ENCODE measurements around the gene ZNF695. TPM values are rescaled to one million over a fixed set of nuclear protein-coding genes. Genes with fewer than 3 reads are reported as not detected.
A peak's percentile ranks its signal among the peaks of the same experiment; 100 is the strongest.
"Not testable (repeated sequence)": the region's sequence is repeated elsewhere in the genome, so short reads cannot be mapped to it uniquely, and the experiment has no call there.

The ZNF695 gene
- total and polyA plus RNA-seq, 2 donors (not counting 3 experiments of a cell fraction or from before 2014, with no cell fraction given): 2.0 to 5.5 TPM

DNA sequence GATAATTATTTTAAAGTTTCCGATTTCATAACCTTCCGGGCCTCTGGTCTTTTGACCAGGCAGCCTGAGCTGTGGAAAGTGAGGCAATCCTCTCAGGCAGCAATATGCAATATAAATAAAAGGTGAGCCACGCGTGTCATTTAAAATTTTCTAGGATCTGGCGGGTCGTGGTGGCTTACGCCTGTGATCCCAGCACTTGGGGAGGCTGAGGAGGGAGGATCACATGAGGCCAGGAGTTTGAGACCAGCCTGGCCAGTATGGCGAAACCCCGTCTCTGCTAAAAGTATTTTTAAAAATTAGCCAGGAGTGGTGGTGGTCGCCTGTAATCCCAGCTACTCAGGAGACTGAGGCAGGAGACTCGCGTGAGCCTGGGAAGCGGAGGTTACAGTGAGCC is 546 bp upstream of the ZNF695 start:
- H3K9me3 ChIP-seq (replicated peaks; ENCODE audit: control insufficient read depth, insufficient read depth, low read length): no peaks in the 10 kb centered on the region
- TF ChIP-seq GATA2 (IDR thresholded peaks at IDR 0.05; ENCODE audit: insufficient read depth, insufficient read length, low read depth, low read length) (no peak), EZH2 (IDR thresholded peaks at IDR 0.05; ENCODE audit: borderline replicate concordance, low read depth, low read length, severe bottlenecking) (no peak), MYC (IDR thresholded peaks at IDR 0.05; ENCODE audit: low read depth, low read length) (no peak), POLR2A (IDR thresholded peaks at IDR 0.05; ENCODE audit: low read depth, low read length) (no peak), POLR2AphosphoS5 (IDR thresholded peaks at IDR 0.05; ENCODE audit: insufficient read depth, low read depth, low read length) (no peak), JUN (IDR thresholded peaks at IDR 0.05; ENCODE audit: borderline replicate concordance, insufficient read depth, insufficient read length, low read depth) (no peak), FOS (IDR thresholded peaks at IDR 0.05; ENCODE audit: borderline replicate concordance, insufficient read depth, low read length) (no peak)
- TF ChIP-seq, protein P1, sequence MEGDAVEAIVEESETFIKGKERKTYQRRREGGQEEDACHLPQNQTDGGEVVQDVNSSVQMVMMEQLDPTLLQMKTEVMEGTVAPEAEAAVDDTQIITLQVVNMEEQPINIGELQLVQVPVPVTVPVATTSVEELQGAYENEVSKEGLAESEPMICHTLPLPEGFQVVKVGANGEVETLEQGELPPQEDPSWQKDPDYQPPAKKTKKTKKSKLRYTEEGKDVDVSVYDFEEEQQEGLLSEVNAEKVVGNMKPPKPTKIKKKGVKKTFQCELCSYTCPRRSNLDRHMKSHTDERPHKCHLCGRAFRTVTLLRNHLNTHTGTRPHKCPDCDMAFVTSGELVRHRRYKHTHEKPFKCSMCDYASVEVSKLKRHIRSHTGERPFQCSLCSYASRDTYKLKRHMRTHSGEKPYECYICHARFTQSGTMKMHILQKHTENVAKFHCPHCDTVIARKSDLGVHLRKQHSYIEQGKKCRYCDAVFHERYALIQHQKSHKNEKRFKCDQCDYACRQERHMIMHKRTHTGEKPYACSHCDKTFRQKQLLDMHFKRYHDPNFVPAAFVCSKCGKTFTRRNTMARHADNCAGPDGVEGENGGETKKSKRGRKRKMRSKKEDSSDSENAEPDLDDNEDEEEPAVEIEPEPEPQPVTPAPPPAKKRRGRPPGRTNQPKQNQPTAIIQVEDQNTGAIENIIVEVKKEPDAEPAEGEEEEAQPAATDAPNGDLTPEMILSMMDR (IDR thresholded peaks at IDR 0.05; ENCODE audit: extremely low read depth in 1 of 2, insufficient read depth in 1 of 2, low read depth in 1 of 2, low read length in 2 of 2): no peak
- TF ChIP-seq, protein P2, sequence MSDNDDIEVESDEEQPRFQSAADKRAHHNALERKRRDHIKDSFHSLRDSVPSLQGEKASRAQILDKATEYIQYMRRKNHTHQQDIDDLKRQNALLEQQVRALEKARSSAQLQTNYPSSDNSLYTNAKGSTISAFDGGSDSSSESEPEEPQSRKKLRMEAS (IDR thresholded peaks at IDR 0.05; ENCODE audit: insufficient read depth, insufficient read length): no peak
- POLR2A ChIA-PET: no interaction called here
- H3K79me2 ChIP-seq (ENCODE audit: control insufficient read depth, insufficient read depth, low read length): no peaks in the 10 kb centered on the region
- CTCF ChIA-PET: no interaction called here
- H3K36me3 ChIP-seq (ENCODE audit: control insufficient read depth in 2 of 2, extremely low read depth in 1 of 2, insufficient read depth in 2 of 2, low read length in 2 of 2): no peaks in the 10 kb centered on the region
- no TSS peak for BruUV-seq (replicated peaks)
- H3K4me2 ChIP-seq (ENCODE audit: insufficient read depth, low read length): peak overlapping the region; percentile 51
- H3K9me1 ChIP-seq (replicated peaks; ENCODE audit: control insufficient read depth, extremely low read depth, insufficient read depth, low read length): no peaks in the 10 kb centered on the region
- H3K9ac ChIP-seq (replicated peaks; ENCODE audit: extremely low read depth, insufficient read depth, low read length): no peak overlapping the region
- H2AFZ ChIP-seq (ENCODE audit: low read depth, low read length): peak overlapping the region; percentile 56
- FAIRE-seq: no peak
- no peaks in the 10 kb centered on the region for H4K20me1 ChIP-seq (replicated peaks; ENCODE audit: control insufficient read depth, extremely low read depth, insufficient read depth, low read length)
- intact Hi-C loops (cut with micrococcal nuclease) (loop anchor here (1.0 to 5.0 kb wide), 3 partner anchors 70 to 204 kb away; partner anchors contain the start of gene ZNF670), dilution Hi-C loops (cut with MboI; ENCODE audit: extremely low pct_ligation_motif_present, low sequenced_read_pairs) (no loop called here)
- H3K27me3 ChIP-seq (ENCODE audit: control insufficient read depth in 2 of 2, insufficient read depth in 2 of 2, low read length in 2 of 2): no peaks in the 10 kb centered on the region
- H3K4me1 ChIP-seq (ENCODE audit: control insufficient read depth, extremely low read depth, insufficient read depth, low read length): no peaks in the 10 kb centered on the region
- no peak overlapping the region for H3K27ac ChIP-seq (ENCODE audit: insufficient read depth, low read depth, low read length)
- peak overlapping the region in 1 of 3 experiments; percentile 24 for H3K4me3 ChIP-seq (replicated peaks in 1 of 3; ENCODE audit: insufficient read depth in 1 of 3, low read depth in 1 of 3, low read length in 3 of 3)
- DNase-seq (ENCODE audit: low read depth, low spot score): no peak

DNA sequence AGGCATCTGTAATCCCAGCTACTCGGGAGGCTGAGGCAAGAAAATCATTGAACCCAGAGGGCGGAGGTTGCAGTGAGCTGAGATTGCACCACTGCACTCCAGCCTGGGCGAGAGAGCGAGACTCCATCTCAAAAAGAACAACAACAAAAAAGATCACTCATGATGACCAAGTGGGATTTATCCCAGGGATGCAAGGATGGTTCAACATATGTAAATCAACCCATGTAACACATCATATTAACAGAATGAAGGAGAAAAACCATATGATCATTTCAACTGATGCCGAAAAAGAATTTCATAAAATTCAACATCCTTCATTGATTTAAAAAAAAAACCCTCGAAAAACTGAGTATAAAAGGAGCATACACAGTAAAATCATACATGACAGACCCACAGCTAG is 3.8 kb downstream of the ZNF695 start:
- CTCF ChIA-PET; H3K36me3 ChIP-seq (ENCODE audit: control insufficient read depth in 2 of 2, extremely low read depth in 1 of 2, insufficient read depth in 2 of 2, low read length in 2 of 2): not testable (repeated sequence)

More for the DNA sequence above, 3.8 kb downstream of the ZNF695 start:
- H3K4me1 ChIP-seq (ENCODE audit: control insufficient read depth, extremely low read depth, insufficient read depth, low read length); H3K4me2 ChIP-seq (ENCODE audit: insufficient read depth, low read length); intact Hi-C loops (cut with micrococcal nuclease); H3K9me3 ChIP-seq (replicated peaks; ENCODE audit: control insufficient read depth, insufficient read depth, low read length); dilution Hi-C loops (cut with MboI; ENCODE audit: extremely low pct_ligation_motif_present, low sequenced_read_pairs); H3K4me3 ChIP-seq (replicated peaks in 1 of 3; ENCODE audit: insufficient read depth in 1 of 3, low read depth in 1 of 3, low read length in 3 of 3); H3K9ac ChIP-seq (replicated peaks; ENCODE audit: extremely low read depth, insufficient read depth, low read length); H3K27ac ChIP-seq (ENCODE audit: insufficient read depth, low read depth, low read length); DNase-seq (ENCODE audit: low read depth, low spot score); POLR2A ChIA-PET; H3K9me1 ChIP-seq (replicated peaks; ENCODE audit: control insufficient read depth, extremely low read depth, insufficient read depth, low read length); H3K27me3 ChIP-seq (ENCODE audit: control insufficient read depth in 2 of 2, insufficient read depth in 2 of 2, low read length in 2 of 2); H4K20me1 ChIP-seq (replicated peaks; ENCODE audit: control insufficient read depth, extremely low read depth, insufficient read depth, low read length); BruUV-seq (replicated peaks); FAIRE-seq; H2AFZ ChIP-seq (ENCODE audit: low read depth, low read length): not testable (repeated sequence)
- peaks cover 18% of the 10 kb centered on the region for H3K79me2 ChIP-seq (ENCODE audit: control insufficient read depth, insufficient read depth, low read length)

All from endothelial cell of umbilical vein (primary cell).